Glutamatergic neuron (in vitro differentiated cells): ENCODE data around the gene SOD1. TPM values are rescaled to one million over a fixed set of nuclear protein-coding genes. Genes with fewer than 3 reads are reported as not detected.
"Not testable (repeated sequence)": the region's sequence is repeated elsewhere in the genome, so short reads cannot be mapped to it uniquely, and the experiment has no call there.

ENCODE experiments used
- DNase-seq: peaks from one replicate; pipeline ENCODE4 v3.0.0; 2022
- H3K27ac Mint-ChIP-seq: one replicate; pipeline ENCODE4 v1.8.0; 2020; ENCODE audit warnings: mild to moderate bottlenecking, mixed read lengths, inconsistent platforms; ENCODE audit not compliant: unreplicated experiment
- H3K27me3 Mint-ChIP-seq: one replicate; pipeline ENCODE4 v1.8.0; 2020; ENCODE audit warnings: mild to moderate bottlenecking, moderate library complexity, mixed read lengths, inconsistent platforms; ENCODE audit not compliant: unreplicated experiment
- H3K36me3 Mint-ChIP-seq: one replicate; pipeline ENCODE4 v1.8.0; 2020; ENCODE audit warnings: mild to moderate bottlenecking, mixed read lengths, inconsistent platforms; ENCODE audit not compliant: unreplicated experiment
- H3K4me1 Mint-ChIP-seq: one replicate; pipeline ENCODE4 v1.8.0; 2020; ENCODE audit warnings: mild to moderate bottlenecking, low read depth, mixed read lengths, inconsistent platforms; ENCODE audit not compliant: unreplicated experiment
- H3K4me3 Mint-ChIP-seq: one replicate; pipeline ENCODE4 v1.8.0; 2020; ENCODE audit warnings: mild to moderate bottlenecking, mixed read lengths, inconsistent platforms; ENCODE audit not compliant: unreplicated experiment
- H3K9me3 Mint-ChIP-seq: one replicate; pipeline ENCODE4 v1.8.0; 2020; ENCODE audit warnings: mild to moderate bottlenecking, moderate library complexity, mixed read lengths, inconsistent platforms; ENCODE audit not compliant: unreplicated experiment
- total RNA-seq: library from RNA; stranded (reverse); fragmentation: NEBNext Ultra II Directional; extraction: Animal tissue kit (Norgen Biotek cat#: 25700); gene quantifications from one replicate; pipeline ENCODE4 v1.2.1, GENCODE V29; 2021; ENCODE audit not compliant: unreplicated experiment
- TF ChIP-seq, protein P1 (sequence below): fragments of 200-600 bp; sonication (generic); IDR thresholded peaks from one replicate; pipeline ENCODE4 v1.5.0; 2021; ENCODE audit not compliant: partially characterized antibody, unreplicated experiment

Gene SOD1
- total RNA-seq, 1 donor from 2014 or later, result 93.7 TPM

DNA sequence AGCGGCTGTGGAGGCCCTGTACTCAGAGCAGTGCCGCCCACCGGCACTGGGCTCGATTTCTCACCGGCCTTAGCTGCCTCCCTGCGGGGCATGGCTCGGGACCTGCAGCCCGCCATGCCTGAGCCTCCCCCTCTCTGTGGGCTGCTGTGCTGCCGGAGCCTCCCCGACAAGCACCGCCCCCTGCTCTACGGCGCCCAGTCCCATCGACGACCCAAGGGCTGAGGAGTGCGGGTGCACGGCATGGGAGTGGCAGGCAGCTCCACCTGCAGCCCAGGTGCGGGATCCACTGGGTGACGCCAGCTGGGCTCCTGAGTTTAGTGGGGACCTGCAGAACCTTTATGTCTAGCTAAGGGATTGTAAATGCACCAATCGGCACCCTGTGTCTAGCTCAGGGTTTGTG, 5.2 kb upstream of the SOD1 start:
- no peak for DNase-seq
- no peak overlapping the region for H3K27ac Mint-ChIP-seq
- peaks cover 5% of the 10 kb centered on the region for H3K27me3 Mint-ChIP-seq
- peaks cover 12% of the 10 kb centered on the region for H3K9me3 Mint-ChIP-seq
- TF ChIP-seq, protein P1, sequence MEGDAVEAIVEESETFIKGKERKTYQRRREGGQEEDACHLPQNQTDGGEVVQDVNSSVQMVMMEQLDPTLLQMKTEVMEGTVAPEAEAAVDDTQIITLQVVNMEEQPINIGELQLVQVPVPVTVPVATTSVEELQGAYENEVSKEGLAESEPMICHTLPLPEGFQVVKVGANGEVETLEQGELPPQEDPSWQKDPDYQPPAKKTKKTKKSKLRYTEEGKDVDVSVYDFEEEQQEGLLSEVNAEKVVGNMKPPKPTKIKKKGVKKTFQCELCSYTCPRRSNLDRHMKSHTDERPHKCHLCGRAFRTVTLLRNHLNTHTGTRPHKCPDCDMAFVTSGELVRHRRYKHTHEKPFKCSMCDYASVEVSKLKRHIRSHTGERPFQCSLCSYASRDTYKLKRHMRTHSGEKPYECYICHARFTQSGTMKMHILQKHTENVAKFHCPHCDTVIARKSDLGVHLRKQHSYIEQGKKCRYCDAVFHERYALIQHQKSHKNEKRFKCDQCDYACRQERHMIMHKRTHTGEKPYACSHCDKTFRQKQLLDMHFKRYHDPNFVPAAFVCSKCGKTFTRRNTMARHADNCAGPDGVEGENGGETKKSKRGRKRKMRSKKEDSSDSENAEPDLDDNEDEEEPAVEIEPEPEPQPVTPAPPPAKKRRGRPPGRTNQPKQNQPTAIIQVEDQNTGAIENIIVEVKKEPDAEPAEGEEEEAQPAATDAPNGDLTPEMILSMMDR, result no peak
- H3K4me3 Mint-ChIP-seq, result no peak overlapping the region
- peaks cover 4% of the 10 kb centered on the region for H3K4me1 Mint-ChIP-seq
- H3K36me3 Mint-ChIP-seq, result no peaks in the 10 kb centered on the region

- not testable (repeated sequence) for H3K4me1 Mint-ChIP-seq, H3K4me3 Mint-ChIP-seq, H3K27me3 Mint-ChIP-seq, H3K27ac Mint-ChIP-seq, H3K36me3 Mint-ChIP-seq, DNase-seq
- peaks cover 14% of the 10 kb centered on the region for H3K9me3 Mint-ChIP-seq
Measured at GRCh38 chr21:31654821-31655580, 4.5 kb upstream of the SOD1 start.

DNA sequence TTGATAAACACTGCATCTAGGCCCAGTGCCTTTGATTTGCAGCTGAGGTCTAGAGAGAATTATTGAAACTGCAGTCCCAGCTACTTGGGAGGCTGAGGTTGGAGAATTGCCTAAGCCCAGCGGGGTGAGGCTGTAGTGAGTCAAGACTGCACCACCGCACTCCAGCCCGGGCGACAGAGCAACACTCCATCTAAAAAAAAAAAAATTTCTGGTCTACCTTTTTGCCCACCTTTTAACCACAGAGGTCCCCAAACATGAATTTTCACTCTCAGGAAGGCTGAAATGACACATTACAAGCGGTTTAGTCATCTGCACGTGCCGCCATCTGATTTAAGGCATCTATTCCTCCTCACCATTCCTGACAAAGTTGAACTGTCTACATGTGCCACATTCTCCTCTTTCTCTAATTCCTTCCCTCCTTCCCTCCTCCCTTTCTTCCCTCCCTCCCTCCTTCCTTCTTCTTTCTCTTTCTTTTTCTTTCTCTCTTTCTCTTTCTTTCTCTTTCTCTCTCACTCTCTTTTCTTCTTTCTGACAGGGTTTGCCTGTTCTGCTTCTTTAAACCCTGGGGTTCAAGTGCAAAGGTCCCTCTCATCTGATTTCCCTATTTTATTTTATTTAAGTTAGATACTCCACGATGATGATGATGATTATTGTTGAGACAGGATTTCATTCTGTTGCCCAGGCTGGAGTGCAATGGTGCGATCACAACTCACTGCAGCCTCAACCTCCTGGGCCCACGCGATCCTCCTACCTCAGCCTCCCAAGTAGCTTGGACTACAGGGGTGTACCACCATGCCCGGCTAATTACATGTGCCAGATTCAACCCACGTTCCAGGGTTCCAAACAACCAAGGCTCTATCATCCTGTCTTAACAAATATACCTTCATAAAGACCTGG, 3.0 kb upstream of the SOD1 start:
- Mint-ChIP-seq H3K9me3 (peaks cover 14% of the 10 kb centered on the region), H3K4me3 (no peak overlapping the region)
- TF ChIP-seq, protein P1, result no peak

DNA sequence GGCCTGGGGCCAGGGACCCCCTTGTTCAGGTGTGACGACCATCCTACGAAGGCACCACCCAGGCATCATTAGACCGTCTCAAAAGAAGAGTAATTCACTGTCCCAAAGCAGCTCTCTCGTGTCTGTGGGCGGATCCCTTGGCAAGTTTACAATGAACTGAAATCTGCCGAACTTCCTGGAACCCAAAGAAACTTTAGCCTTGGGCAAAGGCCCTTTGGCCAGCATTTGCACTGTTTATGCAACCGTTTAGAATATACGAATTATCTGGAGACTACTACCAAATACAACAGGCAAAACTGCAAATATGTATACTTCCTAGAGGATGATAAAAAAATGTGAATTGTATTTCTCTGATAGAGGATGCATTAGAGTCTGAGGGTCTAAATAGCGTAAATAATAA, 1.4 kb upstream of the SOD1 start:
- H3K36me3 Mint-ChIP-seq, result no peaks in the 10 kb centered on the region
- TF ChIP-seq, protein P1, result no peak
- DNase-seq, result no peak
- no peak overlapping the region for H3K27ac Mint-ChIP-seq
- peaks cover 7% of the 10 kb centered on the region for H3K27me3 Mint-ChIP-seq
- no peak overlapping the region for H3K4me3 Mint-ChIP-seq
- peaks cover 14% of the 10 kb centered on the region for H3K9me3 Mint-ChIP-seq
- H3K4me1 Mint-ChIP-seq, result peaks cover 4% of the 10 kb centered on the region

More for the DNA sequence above, 3.0 kb upstream of the SOD1 start:
- DNase-seq, result no peak
- H3K27ac Mint-ChIP-seq, result no peak overlapping the region
- peaks cover 5% of the 10 kb centered on the region for H3K27me3 Mint-ChIP-seq
- no peaks in the 10 kb centered on the region for H3K36me3 Mint-ChIP-seq
- peaks cover 4% of the 10 kb centered on the region for H3K4me1 Mint-ChIP-seq

GRCh38 chr21:31659286-31659535, 282 bp upstream of the SOD1 start:
- no peaks in the 10 kb centered on the region for H3K36me3 Mint-ChIP-seq
- H3K27me3 Mint-ChIP-seq, result peaks cover 7% of the 10 kb centered on the region
- peaks cover 12% of the 10 kb centered on the region for H3K9me3 Mint-ChIP-seq
- H3K4me3 Mint-ChIP-seq, result peak overlapping the region; percentile 99
- H3K4me1 Mint-ChIP-seq, result peaks cover 4% of the 10 kb centered on the region
- DNase-seq, result no peak
- TF ChIP-seq, protein P1, result no peak
- H3K27ac Mint-ChIP-seq, result peak overlapping the region; percentile 78
